NOMO-1 (cell line): ENCODE results near the gene MIOX.

Source experiments
- DNase-seq, 2 experiments: peaks; one replicate each; lab custom pipeline; 2025; ENCODE audit not compliant: unreplicated experiment in 2 of 2; lab: John Stamatoyannopoulos, UW

The MIOX gene

GRCh38 chr22:50488886-50489285 lies 2.2 kb downstream of the MIOX start:
- DNase-seq = no peak

- no peak for DNase-seq
Measured at GRCh38 chr22:50489363-50490243, 2.9 kb downstream of the MIOX start.

GRCh38 chr22:50490531-50491308 lies 4.1 kb downstream of the MIOX start:
- no peak for DNase-seq

GRCh38 chr22:50497093-50497492 lies 10.4 kb downstream of the MIOX start:
- DNase-seq = no peak

- DNase-seq = peak; percentile 46 to 67
Measured at GRCh38 chr22:50498322-50498890, 11.7 kb downstream of the MIOX start.

- no peak for DNase-seq
Measured at GRCh38 chr22:50500452-50500851, 13.8 kb downstream of the MIOX start.

- DNase-seq = no peak
Measured at GRCh38 chr22:50502096-50502495, 15.4 kb downstream of the MIOX start.

- DNase-seq = no peak
Measured at GRCh38 chr22:50502628-50503474, 16.2 kb downstream of the MIOX start.

- no peak for DNase-seq
Measured at GRCh38 chr22:50503475-50504145, 17.0 kb downstream of the MIOX start.

GRCh38 chr22:50504369-50505211 lies 17.9 kb downstream of the MIOX start:
- no peak for DNase-seq

GRCh38 chr22:50505276-50505775 lies 18.7 kb downstream of the MIOX start:
- no peak for DNase-seq

- no peak for DNase-seq
Measured at GRCh38 chr22:50505776-50506610, 19.3 kb downstream of the MIOX start.

GRCh38 chr22:50506611-50507420 lies 20.2 kb downstream of the MIOX start:
- DNase-seq = no peak

- peak; percentile 81 to 95 for DNase-seq
Measured at GRCh38 chr22:50507421-50507990, 20.8 kb downstream of the MIOX start, which contains the start of gene LMF2. Gene LMF2 (minus strand): TSS chr22:50507702. CDS start chr22:50507675, 27 bp downstream.

- peak; percentile 90 to 95 for DNase-seq
Measured at GRCh38 chr22:50507991-50508884, 21.6 kb downstream of the MIOX start, which contains the start of gene NCAPH2. Gene NCAPH2 (plus strand): TSS chr22:50508224. CDS start chr22:50508338, 114 bp downstream.

GRCh38 chr22:50508897-50509296 lies 22.2 kb downstream of the MIOX start:
- DNase-seq = no peak
